OCI-LY7 (cell line): Measurements from ENCODE around the gene SMIM24. TPM values are rescaled to one million over a fixed set of nuclear protein-coding genes. Genes with fewer than 3 reads are reported as not detected.

Experiments used
- BruUV-seq: library from RNA; stranded (reverse); fragments of 400-500 nt; replicated peaks from 2 replicates; lab custom pipeline; 2021; lab: Mats Ljungman, UMichigan
- CTCF ChIA-PET: fragments of 300-600 bp; sonication (Branson Sonifier 250); formaldehyde crosslinking; loops from one replicate; lab custom pipeline; 2022; ENCODE audit warnings: antibody characterized with exemption; ENCODE audit not compliant: unreplicated experiment; lab: Charles Lee
- POLR2A ChIA-PET: fragments of 300-600 bp; sonication (Branson Sonifier 250); formaldehyde crosslinking; loops from one replicate; lab custom pipeline; 2022; ENCODE audit warnings: antibody characterized with exemption; lab: Charles Lee
- DNase-seq: peaks from one replicate; pipeline ENCODE4 v3.0.0-alpha.2; 2015; ENCODE audit warnings: low spot score
- H2AFZ ChIP-seq: fragments of 200-600 bp; sonication (generic), shearing (Covaris generic); 2 replicates; pipeline ENCODE4 v1.6.1; 2014; ENCODE audit warnings: mild to moderate bottlenecking, antibody characterized with exemption, low read length, moderate library complexity
- H3K27ac ChIP-seq: fragments of 200-600 bp; sonication (generic); 2 replicates; pipeline ENCODE4 v1.5.1; 2014; ENCODE audit warnings: mixed run types, low read depth, mild to moderate bottlenecking, moderate library complexity, low read length, inconsistent platforms; ENCODE audit not compliant: poor library complexity, severe bottlenecking
- H3K36me3 ChIP-seq: fragments of 200-600 bp; sonication (generic); 2 replicates; pipeline ENCODE4 v1.6.1; 2014; ENCODE audit warnings: mild to moderate bottlenecking, antibody characterized with exemption, low read length, moderate library complexity, mixed read lengths; ENCODE audit not compliant: insufficient read depth
- H3K4me1 ChIP-seq: fragments of 200-600 bp; sonication (generic); 2 replicates; pipeline ENCODE4 v1.5.1; 2014; ENCODE audit warnings: mild to moderate bottlenecking, low read length; ENCODE audit not compliant: insufficient read depth, poor library complexity, severe bottlenecking
- H3K4me2 ChIP-seq: fragments of 200-600 bp; sonication (generic); 2 replicates; pipeline ENCODE4 v1.6.1; 2014; ENCODE audit warnings: mild to moderate bottlenecking, low read length
- H3K4me3 ChIP-seq: fragments of 200-600 bp; sonication (generic); 2 replicates; pipeline ENCODE4 v1.5.1; 2014; ENCODE audit warnings: mild to moderate bottlenecking, low read depth, low read length; ENCODE audit not compliant: poor library complexity, severe bottlenecking
- H3K79me2 ChIP-seq: fragments of 200-600 bp; sonication (generic); 2 replicates; pipeline ENCODE4 v1.6.1; 2016; ENCODE audit warnings: low read depth, mild to moderate bottlenecking, low read length, moderate library complexity, mixed read lengths; ENCODE audit not compliant: insufficient read depth
- H3K9me2 ChIP-seq: fragments of 200-600 bp; sonication (generic); 2 replicates; pipeline ENCODE4 v1.6.1; 2016; ENCODE audit warnings: mild to moderate bottlenecking, low read length, mixed read lengths; ENCODE audit not compliant: insufficient read depth
- H3K9me3 ChIP-seq: fragments of 200-600 bp; sonication (generic); 2 replicates; pipeline ENCODE4 v1.6.1; 2014; ENCODE audit warnings: mild to moderate bottlenecking, mixed run types, low read length, mixed read lengths
- H4K20me1 ChIP-seq: fragments of 200-600 bp; sonication (generic); 2 replicates; pipeline ENCODE4 v1.6.1; 2014; ENCODE audit warnings: mild to moderate bottlenecking, antibody characterized with exemption, low read length, moderate library complexity, mixed read lengths; ENCODE audit not compliant: insufficient read depth
- EZH2phosphoT487 ChIP-seq: fragments of 200-600 bp; sonication (generic); IDR thresholded peaks from 2 replicates; pipeline ENCODE4 v1.6.1; 2018; ENCODE audit warnings: low read depth, borderline replicate concordance, mild to moderate bottlenecking, mixed run types, antibody characterized with exemption, low read length, moderate library complexity, mixed read lengths
- intact Hi-C: fragments of 100-400 bp; cut with micrococcal nuclease; formaldehyde crosslinking; loops from one replicate; pipeline ENCODE4 v1.10.0; 2022; ENCODE audit not compliant: unreplicated experiment
- total RNA-seq, 2 experiments: library from RNA; depleted of rRNA in 1 of 2; stranded (reverse); fragments of >200 nt in 1 of 2; shearing (Covaris generic) in 1 of 2; gene quantifications; 2 replicates each; pipeline ENCODE4 v1.2.3, GENCODE V29; 2014 to 2022
- TF ChIP-seq, protein P1 (sequence below): fragments of 200-600 bp; sonication (generic); conservative IDR thresholded peaks from 2 replicates; pipeline ENCODE4 v1.5.1; 2014; ENCODE audit warnings: mild to moderate bottlenecking, antibody characterized with exemption, low read length, moderate library complexity, mixed read lengths

SMIM24 gene
- total RNA-seq, 2 experiments from 2014 or later = 6.8 to 9.9 TPM

DNA sequence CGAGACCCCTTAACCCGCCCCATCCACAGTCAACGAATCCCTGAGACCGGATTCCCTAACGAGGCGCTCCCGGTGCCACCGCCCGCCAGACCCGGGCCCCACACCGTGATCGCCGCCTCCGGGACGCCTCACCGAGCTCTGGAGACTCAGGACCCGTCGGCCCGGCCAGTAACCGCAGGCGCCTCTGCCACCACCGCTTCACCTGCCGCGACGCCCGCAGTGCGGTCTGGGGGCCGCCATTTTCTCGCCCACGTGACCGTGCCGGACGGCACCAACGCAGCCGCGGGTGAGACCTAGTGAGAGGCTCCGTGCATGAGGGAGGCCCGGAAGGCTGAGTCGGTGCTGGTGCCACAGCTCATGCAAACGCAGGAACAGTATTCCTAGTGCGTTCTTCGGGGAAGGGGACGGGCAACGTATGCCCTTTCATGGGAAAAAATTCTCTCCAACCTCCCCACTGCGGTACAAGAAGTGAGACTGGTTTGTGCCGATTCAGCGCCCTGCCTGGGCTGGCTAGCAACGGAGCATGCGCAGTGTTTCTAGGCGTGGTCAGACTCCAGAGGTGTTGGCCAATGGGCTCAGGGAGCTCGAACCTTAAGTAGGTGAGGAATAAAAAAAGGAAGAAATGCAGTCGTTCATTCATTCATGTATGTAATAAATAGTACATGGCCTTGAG, 20.2 kb upstream of the SMIM24 start, which contains the start of gene DOHH:
DOHH (minus strand) TSS at position 246 of the 673 bp plus-strand sequence. CDS start 3,860 bp downstream, outside the sequence.
- Histone ChIP-seq H3K27ac (peak within 1 kb of the TSS; percentile 49), H3K4me3 (peak within 1 kb of the TSS; percentile 97), H2AFZ (peak within 1 kb of the TSS; percentile 85; the same call in 1 of the 2 replicates), H3K79me2 (peaks cover 20% of the 10 kb centered on the region), H4K20me1 (no peaks in the 10 kb centered on the region), H3K36me3 (peaks cover 19% of the 10 kb centered on the region), H3K4me2 (peak within 1 kb of the TSS; percentile 89), H3K4me1 (peaks cover 28% of the 10 kb centered on the region), H3K9me2 (no peaks in the 10 kb centered on the region), H3K9me3 (no peaks in the 10 kb centered on the region)
- POLR2A ChIA-PET = interaction anchor here (0.6 to 0.8 kb wide), 2 partner anchors 21 to 1164 kb away, joined by 3 to 4 read pairs; no protein-coding TSS in a partner anchor
- CTCF ChIA-PET = no interaction called here
- intact Hi-C loops = no loop called here
- TF ChIP-seq, protein P1, sequence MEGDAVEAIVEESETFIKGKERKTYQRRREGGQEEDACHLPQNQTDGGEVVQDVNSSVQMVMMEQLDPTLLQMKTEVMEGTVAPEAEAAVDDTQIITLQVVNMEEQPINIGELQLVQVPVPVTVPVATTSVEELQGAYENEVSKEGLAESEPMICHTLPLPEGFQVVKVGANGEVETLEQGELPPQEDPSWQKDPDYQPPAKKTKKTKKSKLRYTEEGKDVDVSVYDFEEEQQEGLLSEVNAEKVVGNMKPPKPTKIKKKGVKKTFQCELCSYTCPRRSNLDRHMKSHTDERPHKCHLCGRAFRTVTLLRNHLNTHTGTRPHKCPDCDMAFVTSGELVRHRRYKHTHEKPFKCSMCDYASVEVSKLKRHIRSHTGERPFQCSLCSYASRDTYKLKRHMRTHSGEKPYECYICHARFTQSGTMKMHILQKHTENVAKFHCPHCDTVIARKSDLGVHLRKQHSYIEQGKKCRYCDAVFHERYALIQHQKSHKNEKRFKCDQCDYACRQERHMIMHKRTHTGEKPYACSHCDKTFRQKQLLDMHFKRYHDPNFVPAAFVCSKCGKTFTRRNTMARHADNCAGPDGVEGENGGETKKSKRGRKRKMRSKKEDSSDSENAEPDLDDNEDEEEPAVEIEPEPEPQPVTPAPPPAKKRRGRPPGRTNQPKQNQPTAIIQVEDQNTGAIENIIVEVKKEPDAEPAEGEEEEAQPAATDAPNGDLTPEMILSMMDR = no peak
- BruUV-seq = no TSS peak
- DNase-seq = peak; percentile 98

DNA sequence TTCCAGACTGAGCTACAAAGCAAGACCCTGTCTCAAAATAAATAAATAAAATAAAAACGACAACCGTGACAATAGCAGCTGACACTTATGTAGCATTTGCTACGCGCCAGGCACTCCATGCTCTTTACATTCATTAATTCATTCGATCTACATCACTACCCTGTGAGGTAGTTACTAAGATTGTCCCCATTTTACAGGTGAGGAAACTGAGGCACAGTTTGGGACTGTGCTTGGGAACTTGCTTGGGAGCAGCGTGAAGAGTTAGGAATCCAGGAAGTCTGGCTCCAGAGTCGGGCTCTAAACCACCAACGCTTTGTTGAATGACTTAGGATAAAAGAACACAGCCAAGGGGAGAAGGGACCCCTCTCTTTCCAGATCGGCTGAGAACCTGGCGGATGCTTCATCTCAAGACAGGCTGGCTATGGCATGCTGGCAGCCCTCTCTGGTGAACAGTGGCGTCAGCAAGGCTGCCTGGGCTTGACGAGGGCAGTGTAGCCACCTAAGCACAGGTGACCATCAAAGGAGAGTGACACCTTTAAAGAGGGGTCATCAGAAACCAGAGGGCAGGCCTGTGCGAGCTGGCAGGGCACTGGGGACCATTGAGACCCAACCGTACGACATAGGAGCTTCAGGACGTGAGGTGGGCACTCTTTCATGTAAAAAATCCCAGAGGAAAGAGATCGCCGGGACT, 19.6 kb upstream of the SMIM24 start:
- peak overlapping the region; percentile 89 for H3K4me2 ChIP-seq
- ChIA-PET POLR2A (no interaction called here), CTCF (no interaction called here)
- H3K9me3 ChIP-seq = no peaks in the 10 kb centered on the region
- H2AFZ ChIP-seq = peak overlapping the region; percentile 85; the same call in 1 of the 2 replicates
- H3K79me2 ChIP-seq = peaks cover 20% of the 10 kb centered on the region
- H4K20me1 ChIP-seq = no peaks in the 10 kb centered on the region
- no peaks in the 10 kb centered on the region for H3K9me2 ChIP-seq
- H3K27ac ChIP-seq = peak overlapping the region; percentile 49
- H3K4me3 ChIP-seq = peak overlapping the region; percentile 97
- BruUV-seq = TSS peak; percentile 78
- TF ChIP-seq EZH2phosphoT487 = no peak
- TF ChIP-seq, protein P1 = no peak
- H3K4me1 ChIP-seq = peaks cover 22% of the 10 kb centered on the region
- peaks cover 25% of the 10 kb centered on the region for H3K36me3 ChIP-seq
- intact Hi-C loops = no loop called here
- DNase-seq = no peak
